HG02981 (cell line): ENCODE results near the gene CRTAC1.
"Not testable (repeated sequence)": the region's sequence is repeated elsewhere in the genome, so short reads cannot be mapped to it uniquely, and the experiment has no call there.

Experiments used
- ATAC-seq: cut with Tn5 transposase; IDR thresholded peaks from one replicate; pipeline ENCODE4 v1.9.1; 2021; ENCODE audit warnings: mild to moderate bottlenecking, moderate library complexity; ENCODE audit not compliant: unreplicated experiment

CRTAC1 gene

DNA sequence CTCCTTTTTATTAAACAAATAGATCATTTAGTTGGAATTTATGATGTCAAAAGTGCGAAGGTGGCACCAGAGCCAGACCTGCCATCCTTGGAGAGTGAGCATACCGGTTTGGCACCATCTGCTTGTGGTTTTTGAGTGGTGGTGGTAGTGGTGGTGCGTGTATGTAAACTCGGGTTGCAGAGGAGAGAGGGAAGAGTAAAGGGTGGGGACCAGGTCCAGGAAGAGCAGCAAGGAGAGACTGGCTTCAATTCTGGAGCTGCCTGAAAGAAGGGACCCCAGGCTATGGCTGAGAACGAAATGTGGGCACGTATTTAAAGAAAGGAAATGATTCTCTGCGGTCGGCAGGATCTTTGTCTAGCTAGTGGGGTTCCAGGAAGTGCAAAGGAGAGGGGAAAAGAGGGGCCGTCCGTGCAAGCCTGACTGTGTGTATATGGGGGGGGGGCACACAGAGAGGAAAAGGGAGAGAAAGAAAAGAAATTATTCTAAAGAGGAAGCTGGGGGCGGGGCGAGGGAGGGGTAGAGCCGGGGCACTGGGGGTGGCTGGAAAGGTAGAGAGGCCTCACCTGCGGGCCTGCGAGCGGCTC, 181.2 kb downstream of the CRTAC1 start:
- no peak for ATAC-seq

DNA sequence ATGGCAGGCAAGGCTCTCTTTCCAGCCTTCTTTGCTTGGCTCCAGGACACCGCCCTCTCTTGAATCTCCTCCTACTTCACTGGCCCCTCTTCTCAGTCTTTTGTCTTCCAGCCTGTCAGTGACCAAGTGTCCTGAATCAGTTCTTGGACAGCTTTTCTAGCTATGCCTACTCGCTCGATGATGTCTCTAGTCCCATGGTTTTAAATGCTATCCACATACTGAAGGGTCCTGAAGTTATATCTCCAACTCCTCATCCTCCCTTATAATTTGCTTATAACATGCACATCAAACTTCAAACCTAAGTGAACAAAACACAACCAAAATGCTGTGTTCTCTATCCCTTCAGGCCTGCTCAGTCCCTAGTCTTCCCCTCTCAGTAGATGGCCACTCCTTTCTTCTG, 185.7 kb downstream of the CRTAC1 start:
- no peak for ATAC-seq

DNA sequence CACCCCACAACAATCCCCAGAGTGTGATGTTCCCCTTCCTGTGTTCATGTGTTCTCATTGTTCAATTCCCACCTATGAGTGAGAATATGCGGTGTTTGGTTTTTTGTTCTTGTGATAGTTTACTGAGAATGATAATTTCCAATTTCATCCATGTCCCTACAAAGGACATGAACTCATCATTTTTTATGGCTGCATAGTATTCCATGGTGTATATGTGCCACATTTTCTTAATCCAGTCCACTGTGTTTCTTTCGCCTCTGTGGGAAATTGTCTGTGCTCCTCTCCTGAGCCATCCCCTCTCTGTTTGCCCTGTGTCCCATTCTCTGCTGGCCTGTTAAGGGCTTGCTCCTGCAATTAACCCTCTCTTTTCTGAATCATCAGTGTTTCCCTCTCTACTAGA, 186.4 kb downstream of the CRTAC1 start:
- not testable (repeated sequence) for ATAC-seq

DNA sequence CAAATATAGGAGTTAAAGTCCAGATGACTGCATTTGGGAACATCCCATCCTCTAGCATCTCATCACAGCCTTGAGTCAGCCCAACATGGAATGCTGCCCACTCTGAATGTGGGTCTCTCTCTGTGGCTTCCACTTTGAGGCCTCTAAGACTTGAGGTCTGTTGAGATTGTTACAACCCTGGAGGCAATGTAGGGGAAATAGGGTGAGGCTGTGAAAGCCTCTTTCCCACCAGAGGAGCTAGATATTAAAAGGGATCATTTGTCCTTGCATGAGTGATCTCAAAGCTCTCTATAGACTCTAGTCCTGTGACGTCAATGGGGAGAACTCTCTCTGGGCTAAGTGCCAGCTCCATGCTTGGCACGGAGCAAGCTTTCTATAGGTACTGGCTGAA, 187.1 kb downstream of the CRTAC1 start:
- no peak for ATAC-seq

DNA sequence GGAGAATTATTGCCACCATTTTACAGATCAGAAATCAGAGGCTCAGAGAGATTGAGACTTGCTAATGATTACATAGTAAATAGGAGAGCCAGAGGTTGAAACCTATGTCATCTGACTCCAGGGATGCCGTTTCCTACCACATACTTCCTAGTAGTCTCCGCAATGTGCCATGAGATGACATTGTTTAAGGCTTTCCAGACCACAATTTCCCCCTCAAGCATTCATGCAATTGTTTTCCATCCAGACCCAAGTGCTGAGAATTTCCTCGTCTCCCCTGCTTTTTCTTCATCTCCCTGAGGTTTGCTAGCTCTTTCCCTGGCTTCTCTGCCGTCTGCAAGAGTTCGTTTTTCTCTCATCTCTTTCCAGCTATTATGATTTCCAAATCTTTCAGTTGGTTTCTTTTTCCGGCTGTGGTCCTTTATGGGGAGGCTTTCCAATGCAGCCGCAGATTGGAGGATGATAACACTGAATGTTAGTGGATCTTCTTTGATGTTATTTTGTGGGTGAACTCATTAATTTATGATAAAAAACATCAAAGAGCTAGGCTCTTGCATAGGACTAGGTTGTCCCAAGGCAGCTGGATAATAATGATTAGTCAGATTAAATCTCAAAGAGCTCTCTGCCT, 187.7 kb downstream of the CRTAC1 start:
- no peak for ATAC-seq

DNA sequence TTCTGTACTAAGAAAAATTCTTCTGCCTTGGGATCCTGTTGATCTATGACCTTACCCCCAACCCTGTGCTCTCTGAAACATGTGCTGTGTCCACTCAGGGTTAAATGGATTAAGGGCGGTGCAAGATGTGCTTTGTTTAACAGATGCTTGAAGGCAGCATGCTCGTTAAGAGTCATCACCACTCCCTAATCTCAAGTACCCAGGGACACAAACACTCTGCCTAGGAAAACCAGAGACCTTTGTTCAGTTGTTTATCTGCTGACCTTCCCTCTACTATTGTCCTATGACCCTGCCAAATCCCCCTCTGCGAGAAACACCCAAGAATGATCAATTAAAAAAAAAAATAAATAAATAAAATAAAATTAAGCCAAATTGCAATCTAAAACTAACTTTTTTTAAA, 188.3 kb downstream of the CRTAC1 start:
- not testable (repeated sequence) for ATAC-seq

DNA sequence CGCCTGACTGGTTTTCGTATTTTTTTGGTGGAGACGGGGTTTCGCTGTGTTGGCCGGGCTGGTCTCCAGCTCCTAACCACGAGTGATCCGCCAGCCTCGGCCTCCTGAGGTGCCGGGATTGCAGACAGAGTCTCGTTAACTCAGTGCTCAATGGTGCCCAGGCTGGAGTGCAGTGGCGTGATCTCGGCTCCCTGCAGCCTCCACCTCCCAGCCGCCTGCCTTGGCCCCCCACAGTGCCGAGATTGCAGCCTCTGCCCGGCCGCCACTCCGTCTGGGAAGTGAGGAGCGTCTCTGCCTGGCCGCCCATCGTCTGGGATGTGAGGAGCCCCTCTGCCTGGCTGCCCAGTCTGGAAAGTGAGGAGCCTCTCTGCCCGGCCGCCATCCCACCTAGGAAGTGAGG, 189.3 kb downstream of the CRTAC1 start:
- not testable (repeated sequence) for ATAC-seq

DNA sequence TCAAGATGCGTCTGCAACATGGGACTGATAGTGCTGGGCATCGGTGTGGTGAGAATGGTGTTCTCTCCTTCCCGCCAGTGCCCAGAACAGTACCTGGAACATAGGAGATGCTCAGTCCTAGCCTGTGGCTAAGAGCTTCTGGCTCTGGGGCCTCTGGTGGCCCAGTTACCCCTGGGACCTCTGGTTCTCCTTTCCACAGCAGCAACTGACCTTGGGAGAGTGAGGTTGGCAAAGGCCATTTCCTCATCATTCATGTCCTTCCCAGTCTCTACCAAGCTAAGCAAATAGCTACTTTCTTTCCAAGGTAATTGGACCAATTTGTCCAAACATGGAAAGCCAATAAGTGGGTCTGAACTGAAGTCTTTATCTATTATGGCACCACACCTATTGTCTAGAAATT, 192.3 kb downstream of the CRTAC1 start:
- no peak for ATAC-seq

DNA sequence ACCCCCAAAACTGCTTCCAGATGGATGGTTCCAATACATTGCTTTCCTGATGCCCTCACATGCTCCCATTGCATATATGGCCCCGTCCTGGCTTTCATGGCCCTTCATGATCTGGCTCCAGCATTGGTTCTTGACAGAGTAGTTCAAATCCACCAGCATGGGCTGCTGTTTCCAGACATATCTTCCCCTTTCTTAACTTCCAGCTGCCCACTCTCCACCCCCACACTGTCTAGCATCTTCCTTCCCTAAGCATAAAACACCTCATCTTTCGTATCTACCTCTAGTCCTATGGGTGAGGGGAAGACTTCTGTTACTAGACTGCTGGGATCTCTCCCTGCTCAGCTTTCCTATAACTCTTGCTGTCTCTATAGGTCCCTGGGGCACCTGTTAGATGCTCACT, 194.0 kb downstream of the CRTAC1 start:
- no peak for ATAC-seq

DNA sequence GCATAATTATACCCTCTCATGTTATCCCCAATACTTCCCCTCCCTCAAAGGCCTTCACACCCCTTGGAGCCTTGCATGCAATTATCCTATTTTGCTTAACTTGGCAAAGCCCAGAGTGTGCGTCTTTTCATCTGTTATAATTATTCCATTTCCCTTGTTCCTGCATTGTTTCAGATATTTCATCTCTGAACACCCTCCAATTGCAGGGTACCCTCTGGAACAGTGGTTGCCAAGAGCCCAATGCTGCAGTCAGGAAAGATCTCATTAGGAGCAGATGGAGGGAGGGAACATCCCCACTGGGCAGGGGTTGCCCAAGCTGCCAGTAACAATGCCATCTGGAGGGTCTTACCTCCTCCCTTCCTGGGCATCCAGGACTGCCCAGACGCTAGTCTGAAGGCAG, 199.2 kb downstream of the CRTAC1 start:
- ATAC-seq, result no peak

DNA sequence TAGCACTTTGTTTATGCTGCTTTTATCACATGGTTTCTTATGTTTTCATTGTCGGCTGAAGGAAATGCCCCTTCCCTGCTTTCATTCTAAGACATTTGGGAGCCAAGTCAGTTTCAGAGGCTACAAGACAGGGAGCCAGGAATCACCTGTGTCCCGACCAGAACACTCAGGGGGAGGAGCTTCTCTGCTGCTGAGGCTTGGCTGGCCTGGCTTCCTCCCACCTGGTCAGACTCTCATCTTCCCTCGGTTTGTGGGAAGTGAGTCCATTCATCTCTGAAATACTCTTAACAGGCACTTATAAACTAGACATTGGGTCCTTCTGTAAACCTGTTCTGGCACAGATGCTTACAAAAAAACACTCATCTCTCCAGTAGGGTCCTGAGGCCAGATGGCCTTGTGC, 200.4 kb downstream of the CRTAC1 start:
- ATAC-seq, result no peak

DNA sequence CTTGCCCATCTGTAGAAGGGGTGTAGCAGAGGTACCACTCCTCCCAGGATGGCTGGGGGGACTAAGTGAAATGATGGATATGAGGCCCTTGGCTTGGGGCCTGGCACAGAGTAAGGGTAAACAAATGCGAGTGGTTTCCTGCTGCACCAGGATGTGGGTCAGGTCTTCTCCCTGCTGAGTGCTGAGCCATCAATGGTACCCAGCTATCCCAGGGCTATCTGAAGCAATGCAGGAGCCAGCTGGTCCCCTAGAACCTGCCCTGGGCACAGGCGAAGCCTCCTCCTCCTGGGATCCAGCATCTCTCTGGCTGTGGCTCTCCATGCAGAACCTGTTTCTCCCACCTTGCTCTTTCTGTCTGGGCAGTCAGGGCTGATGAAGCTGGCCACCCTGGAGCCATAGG, 201.7 kb downstream of the CRTAC1 start:
- ATAC-seq, result no peak

DNA sequence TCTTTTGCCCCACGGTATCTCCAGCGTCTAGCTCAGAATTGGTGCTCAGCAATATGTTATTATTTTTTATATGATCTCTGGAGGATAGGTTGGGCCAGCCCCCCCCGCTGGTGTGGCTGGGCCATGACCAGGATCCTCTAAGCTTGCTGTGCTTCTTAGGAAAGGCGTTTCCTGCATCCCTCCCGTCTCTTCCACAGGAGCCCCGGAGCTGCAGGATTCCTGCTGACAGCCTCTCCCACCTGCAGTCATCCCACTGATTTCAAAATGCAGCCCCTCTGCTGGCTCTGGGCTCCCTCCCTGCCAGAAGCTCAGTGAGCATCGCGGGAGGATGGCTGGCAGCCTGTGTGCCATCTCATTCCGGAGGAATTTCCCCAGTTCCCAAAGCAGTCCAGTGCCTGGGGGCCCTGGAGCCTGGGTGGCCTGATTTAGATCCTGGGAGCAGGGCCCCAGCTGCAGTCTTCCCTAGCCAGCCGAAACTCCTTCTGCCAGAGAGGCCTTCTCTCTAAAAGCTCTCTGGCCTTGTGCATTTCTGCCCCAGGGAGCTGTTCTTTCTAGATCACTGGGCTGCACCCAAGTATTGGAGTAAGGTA, 202.6 kb downstream of the CRTAC1 start:
- no peak for ATAC-seq

DNA sequence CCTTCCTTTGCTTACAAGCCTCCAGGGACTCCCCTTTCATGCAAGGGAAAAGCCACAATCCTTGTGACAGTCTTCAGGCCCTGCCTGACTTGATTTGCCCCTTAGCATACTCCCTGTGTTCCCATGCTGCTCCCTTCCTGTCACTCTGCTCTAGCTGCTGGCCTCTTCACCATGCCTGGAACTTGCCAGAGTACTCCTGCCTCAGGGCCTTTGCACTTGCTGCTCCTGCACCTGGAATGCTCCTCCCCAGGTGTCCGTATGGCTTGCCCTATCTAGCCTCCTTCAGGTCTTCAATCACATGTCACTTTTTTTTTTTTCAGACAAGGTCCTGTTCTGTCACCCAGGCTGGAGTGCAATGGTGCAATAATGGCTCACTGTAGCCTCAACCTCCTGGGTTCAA, 203.5 kb downstream of the CRTAC1 start:
- no peak for ATAC-seq

DNA sequence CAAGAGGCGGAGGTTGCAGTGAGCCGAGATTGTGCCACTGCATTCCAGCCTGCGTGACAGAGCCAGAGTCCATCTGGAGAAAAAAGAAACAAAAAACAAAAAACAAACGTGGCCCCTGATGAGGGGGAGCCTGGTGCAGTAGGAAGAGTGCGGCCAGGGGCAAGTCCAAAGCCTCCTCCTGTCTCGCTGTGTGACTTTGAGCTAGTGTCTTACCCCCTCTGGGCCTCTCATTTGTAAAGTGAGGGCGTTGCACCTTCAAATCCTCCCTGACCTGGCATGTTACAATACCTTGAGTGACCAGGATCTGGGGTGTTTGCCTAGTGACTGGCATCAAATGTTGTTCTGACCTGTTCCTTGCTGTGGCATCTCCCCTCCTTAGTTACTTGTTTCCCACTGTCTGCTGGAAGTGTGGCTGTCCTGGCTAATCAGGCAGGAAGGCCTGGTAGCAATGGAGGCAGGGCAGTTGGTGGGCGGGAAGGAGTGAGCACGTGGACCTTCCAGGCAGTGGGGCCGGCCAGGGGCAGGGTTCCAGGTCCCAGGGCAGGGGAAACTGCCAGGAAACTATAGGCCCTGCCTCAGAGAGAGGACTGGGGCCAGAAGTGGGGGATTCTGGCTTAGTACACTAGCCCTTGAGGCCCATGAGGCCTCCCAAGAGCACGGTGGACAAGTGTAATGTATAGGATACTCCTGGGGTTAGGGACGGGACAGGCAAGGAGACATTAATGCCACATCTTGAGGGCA, 205.2 kb downstream of the CRTAC1 start:
- no peak for ATAC-seq

DNA sequence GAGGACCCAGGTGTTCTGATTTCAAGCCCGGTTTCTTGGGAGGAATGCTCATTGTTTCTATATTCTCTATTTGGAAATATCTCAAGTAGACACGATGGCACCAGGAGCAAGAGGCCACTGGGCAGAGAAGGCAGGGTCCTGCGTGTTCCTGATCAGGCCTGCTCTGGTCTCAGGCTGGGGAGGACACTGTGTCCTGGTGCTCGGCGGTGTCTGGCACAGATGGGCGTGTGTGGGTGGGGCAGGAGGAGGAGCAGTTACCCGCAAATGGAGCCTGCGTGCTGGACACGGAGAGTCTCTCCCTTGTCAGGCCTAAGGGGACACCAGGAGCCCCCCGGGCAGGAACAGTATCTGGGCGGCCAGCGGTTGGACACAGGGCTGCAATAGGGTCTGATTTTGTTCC, 206.7 kb downstream of the CRTAC1 start:
- no peak for ATAC-seq

DNA sequence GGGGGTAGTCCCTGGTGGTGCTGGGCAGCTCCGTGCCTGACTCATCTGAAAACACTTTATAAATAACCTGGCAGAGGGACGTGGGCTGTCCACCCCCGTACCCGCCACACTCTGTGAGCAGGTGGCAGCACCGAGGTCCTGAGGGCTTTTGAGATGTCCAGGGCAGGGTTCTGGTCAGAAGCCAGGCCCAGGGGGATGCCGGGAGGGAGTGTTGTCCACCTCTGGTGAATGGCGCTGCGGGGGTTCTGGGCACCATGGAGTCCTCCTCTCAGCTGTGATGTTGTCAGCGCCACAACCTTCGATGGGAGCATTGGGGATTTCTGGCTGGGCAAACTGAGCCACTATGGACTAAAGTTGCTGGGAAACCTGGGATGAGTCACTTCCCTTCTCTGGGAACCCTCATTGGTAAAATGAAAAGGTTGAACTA, 208.1 kb downstream of the CRTAC1 start:
- ATAC-seq, result no peak

DNA sequence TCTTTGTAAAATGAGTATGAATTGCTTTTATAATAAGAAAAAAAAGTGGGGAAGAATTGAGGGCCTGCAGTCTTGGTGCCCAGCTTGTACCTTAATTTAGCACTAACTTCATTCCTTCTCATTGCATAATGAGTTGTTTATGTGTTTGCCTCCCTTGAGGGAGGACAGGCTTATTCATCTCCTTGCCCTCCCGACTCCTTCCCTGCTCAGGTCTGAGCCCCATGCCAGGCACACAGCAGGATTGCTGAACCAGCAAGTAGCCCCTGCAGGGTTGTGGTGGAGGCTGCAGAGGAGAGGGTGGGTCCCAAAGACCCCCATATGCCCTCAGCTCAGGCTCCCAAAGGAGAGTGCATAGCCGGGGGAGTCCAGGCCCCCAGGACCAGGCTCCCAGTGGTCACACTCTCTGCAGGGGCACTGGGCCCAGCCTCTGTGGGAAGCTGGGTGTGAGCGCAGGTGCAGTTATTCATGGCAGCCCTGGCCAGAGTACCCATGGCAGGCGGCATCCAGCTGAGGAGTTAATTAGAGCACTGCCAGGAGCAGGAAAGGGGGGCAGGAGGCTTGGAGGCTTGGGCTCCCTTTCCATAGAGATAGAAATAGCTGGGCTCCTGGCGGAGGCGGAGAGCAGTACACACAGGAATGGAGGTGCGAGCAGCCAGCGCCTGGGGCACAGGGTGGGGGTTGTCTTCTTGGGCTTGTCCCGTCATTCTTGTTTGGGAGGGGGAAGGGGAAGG, 208.9 kb downstream of the CRTAC1 start:
- ATAC-seq, result no peak

DNA sequence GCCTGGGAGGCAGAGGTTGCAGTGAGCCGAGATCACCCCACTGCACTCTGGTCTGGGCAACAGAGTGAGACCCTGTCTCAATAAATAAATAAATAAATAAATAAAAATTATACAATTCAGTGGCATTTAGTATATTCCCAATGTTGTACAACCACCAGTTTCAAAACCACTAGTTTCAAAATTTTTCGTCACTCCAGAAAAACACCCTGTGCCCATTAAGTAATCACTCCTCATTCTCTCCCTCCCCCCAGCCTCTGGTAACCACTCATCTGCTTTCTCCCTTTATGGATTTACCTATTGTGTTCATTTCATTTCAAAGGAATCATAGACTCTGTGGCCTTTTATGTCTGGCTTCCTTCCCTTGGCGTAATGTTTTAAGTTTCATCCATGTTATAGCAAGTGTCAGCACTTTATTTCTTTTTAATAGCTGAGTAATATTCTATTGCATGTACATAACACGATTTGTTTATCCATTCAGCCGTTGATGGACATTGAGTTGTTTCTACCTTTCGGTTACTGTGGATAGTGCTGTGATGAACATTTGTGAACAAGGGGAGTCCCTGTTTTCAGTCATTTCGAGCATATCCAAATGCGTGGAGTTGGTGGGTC, 210.2 kb downstream of the CRTAC1 start:
- ATAC-seq, result no peak

DNA sequence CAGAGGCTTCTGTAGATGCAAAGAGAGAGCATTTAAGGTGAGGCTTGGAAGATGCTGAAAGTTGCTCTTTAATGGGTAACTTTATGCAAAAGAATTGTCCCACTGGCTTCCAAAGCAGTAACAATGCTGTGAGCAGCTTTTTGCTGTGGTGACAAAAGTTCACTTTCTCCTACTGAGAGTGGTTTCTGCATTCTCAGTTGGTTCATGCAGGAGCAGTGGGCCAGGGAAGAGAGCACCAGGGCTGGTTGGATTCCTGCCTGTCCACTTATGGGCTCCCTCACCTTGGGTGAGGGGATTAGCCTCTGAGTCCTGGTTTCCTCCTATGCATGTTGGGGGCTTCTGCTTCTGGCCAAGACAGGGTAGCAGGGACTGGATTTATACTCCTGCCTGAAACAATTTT, 211.8 kb downstream of the CRTAC1 start:
- no peak for ATAC-seq

DNA sequence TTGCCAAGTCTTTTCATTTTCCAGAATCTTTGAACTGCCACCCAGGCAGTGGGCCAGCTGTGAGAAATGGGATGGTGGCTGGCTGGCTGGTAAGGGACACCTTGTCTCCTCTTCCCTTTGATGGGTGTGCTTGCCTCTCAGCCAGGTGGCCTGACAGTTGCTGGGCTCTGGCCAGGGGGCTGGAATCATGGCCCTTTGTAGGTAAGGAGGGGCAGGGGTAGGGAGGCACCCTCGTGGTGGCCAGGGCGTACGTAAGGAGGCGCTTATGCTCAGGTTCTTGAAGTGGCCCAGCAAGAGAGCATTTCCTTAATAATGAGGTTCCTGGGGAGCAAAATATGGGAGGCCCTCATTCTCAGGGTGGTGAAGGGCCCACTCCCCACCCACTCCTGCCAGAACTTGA, 213.8 kb downstream of the CRTAC1 start:
- ATAC-seq, result no peak
